ENCODE measurements around the gene FFAR3. TPM values are rescaled to one million over a fixed set of nuclear protein-coding genes. Genes with fewer than 3 reads are reported as not detected.
"Not testable (repeated sequence)": the region's sequence is repeated elsewhere in the genome, so short reads cannot be mapped to it uniquely, and the experiment has no call there.

Gene FFAR3
- total RNA-seq, 2 donors from 2014 or later: 1.7 to 2.3 TPM

DNA sequence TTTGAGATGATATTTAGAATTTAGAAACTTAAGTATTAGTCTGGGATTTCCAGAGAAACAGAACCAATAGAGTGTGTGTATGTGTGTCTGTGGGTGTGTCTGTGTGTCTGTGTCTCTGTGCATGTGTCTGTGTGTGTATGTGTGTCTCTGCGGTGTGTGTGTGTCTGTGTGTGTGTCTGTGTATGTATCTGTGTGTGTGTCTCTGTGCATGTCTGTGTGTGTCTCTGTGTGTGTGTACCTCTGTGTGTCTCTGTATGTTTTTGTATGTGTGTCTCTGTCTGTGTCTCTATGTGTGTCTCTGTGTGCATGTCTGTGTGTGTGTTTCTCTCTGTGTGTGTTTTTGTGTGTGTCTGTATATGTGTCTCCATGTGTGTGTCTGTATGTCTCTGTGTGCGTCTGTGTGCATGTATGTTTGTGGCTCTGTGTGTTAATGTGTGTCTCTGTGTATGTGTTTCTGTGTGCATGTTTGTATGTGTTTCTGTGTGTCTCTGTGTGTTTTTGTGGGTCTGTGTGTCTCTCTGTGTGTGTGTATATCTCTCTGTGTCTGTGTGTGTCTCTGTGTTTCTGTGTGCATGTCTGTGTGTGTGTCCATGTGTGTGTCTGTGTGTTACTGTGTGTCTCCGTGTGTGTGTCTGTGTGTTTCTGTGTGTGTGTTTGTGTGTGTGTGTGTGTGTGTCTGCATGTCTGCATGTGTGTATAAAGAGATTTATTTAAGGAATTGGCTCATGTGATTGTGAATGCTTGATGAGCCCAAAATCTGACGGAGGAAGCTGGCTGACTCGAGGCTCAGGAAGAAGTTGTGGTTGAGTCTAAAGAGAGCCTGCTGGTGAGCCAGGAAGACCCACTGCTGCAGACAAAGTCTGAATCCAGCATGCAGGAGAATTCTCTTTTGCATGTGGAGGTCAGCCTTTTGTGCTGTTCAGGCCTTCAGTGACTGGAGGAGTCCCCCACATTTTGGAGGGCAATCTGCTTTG is 34.8 kb downstream of the FFAR3 start:
- H3K4me1 Mint-ChIP-seq: no peaks in the 10 kb centered on the region
- H3K27me3 Mint-ChIP-seq: no peaks in the 10 kb centered on the region
- no peaks in the 10 kb centered on the region for H3K36me3 Mint-ChIP-seq (ENCODE audit: low read depth)
- H3K27ac Mint-ChIP-seq: no peak overlapping the region
- no peak overlapping the region for H3K4me3 Mint-ChIP-seq
- no peaks in the 10 kb centered on the region for H3K9me3 Mint-ChIP-seq
- ATAC-seq (replicated peaks): no peak

DNA sequence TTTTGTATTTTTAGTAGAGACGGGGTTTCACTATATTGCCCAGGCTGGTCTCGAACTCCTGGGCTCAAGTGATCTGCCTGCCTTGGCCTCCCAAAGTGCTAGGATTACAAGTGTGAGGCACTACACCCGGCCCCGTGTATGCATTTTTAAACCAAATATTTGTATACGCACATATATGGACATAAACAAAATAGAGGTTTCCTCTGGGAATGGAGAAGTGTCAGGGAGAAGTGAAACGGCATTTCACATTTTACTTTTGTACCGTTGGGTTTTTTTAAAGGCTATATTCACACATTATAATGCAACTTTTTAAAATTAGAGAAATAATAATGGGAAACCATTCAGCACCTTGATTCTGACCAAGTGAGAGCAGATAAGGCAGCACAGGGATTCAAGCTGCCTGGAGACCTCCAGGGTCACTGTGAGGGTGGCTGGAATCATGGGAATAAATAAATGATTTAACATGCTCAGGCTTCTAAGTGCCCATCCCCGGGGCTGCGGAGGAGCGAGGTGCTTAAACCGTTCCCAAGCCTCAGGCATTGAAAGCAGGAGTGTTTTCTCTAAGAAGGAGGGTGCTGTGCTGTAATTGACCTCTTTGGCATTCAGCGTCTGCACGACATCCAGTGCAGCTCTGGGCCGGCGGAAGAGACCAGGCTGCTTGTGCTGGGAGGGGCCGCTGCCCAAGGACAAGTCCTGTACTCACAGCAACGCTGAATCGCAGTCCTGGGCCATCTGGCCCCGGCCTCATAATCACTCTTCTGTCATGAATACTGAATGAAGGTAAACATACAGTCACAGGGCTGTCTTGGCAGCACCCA is 37.3 kb downstream of the FFAR3 start:
- Mint-ChIP-seq H3K27ac (no peak overlapping the region), H3K36me3 (ENCODE audit: low read depth) (no peaks in the 10 kb centered on the region), H3K4me1 (no peaks in the 10 kb centered on the region), H3K9me3 (no peaks in the 10 kb centered on the region), H3K4me3 (no peak overlapping the region), H3K27me3 (no peaks in the 10 kb centered on the region)
- ATAC-seq (replicated peaks): no peak

DNA sequence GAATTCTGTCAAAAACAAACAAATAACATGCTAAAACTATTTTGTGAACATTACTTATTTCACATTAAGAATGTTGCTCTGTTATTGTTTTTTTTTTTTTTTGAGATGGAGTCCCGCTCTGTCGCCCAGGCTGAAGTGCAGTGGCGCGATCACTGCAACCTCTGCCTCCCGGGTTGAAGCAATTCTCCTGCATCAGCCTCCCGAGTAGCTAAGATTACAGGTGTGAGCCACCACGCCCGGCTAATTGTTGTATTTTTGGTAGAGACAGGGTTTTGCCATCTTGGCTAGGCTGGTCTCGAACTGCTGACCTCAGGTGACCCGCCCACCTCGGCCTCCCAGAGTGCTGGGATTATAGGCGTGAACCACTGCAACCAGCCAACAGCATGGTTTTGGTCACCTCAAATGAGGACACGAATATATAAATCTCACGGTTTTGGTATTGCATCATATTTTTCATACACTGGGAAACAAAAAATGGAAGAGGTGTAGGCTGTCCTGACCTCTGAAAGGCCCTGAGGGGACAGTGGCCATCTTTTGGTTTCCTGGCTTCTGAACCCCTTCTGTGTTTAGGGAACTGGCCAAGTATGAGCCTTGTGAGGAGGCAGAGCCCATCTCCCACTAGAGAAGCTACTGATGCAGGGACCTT is 38.1 kb downstream of the FFAR3 start:
- ATAC-seq (replicated peaks): no peak
- Mint-ChIP-seq H3K9me3 (no peaks in the 10 kb centered on the region), H3K4me3 (no peak overlapping the region), H3K4me1 (no peaks in the 10 kb centered on the region), H3K27ac (no peak overlapping the region), H3K36me3 (ENCODE audit: low read depth) (no peaks in the 10 kb centered on the region), H3K27me3 (no peaks in the 10 kb centered on the region)

DNA sequence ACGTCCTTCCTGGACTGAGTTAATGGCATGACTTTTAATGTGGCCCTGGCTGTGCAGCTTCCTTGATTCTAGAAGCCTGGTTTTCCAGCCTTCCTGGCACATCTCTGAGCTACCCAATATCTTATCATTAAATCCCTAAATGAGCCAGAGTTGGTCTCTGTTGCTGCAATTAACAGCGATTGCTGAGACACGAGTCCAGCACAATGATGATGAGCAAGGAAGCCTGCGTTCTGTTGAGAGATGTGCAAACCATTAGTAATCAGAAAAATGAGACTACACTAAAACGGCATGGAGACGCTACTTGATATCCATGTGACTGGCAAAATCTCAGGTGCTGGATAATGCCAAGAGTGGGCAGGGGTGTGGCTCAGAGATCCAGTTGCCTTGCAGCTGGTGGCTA is 38.8 kb downstream of the FFAR3 start:
- Mint-ChIP-seq H3K4me3 (no peak overlapping the region), H3K4me1 (no peaks in the 10 kb centered on the region), H3K27ac (no peak overlapping the region), H3K27me3 (no peaks in the 10 kb centered on the region), H3K36me3 (ENCODE audit: low read depth) (no peaks in the 10 kb centered on the region), H3K9me3 (no peaks in the 10 kb centered on the region)
- no peak for ATAC-seq (replicated peaks)

DNA sequence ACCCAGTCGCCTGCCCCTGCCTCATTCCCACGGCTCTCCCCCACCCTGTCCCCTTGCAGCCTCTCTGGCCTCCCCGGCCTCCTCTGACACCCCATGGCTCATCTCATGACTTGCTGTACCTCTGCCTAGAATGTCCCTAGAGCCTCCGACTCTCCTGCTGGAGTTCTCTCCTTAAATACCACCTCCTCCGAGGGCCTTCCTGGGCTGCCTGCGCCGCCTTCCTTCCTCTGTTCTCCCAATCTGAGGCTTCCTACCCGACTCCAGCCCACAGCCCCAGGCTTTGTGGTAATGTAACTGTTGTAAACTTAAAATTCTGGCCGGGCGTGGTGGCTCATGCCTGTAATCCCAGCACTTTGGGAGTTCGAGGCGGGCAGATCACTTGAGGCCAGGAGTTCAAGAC is 40.3 kb downstream of the FFAR3 start:
- Mint-ChIP-seq H3K36me3 (ENCODE audit: low read depth) (no peaks in the 10 kb centered on the region), H3K4me3 (no peak overlapping the region), H3K9me3 (no peaks in the 10 kb centered on the region), H3K27ac (no peak overlapping the region), H3K4me1 (no peaks in the 10 kb centered on the region), H3K27me3 (no peaks in the 10 kb centered on the region)
- ATAC-seq (replicated peaks): no peak

DNA sequence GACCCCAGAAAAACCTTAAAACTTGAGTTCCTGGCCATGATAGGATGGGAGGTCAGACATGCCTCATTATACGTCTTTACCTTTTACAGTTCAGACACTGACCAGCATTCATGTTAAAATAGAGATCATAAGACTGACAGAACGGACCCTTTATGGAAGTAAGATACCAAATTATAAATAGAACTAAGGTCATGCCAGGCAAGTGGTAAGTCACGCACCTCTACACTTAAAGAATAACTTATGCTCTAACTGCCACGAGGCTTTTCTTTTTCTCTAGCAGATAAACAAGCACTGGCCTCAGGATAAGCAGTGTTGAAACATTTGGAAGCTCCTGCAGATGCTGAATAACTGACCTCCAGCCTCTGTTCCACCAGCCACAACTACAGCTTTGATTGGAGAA is 41.0 kb downstream of the FFAR3 start:
- Mint-ChIP-seq H3K4me3 (no peak overlapping the region), H3K4me1 (no peaks in the 10 kb centered on the region)
- ATAC-seq (replicated peaks): no peak

DNA sequence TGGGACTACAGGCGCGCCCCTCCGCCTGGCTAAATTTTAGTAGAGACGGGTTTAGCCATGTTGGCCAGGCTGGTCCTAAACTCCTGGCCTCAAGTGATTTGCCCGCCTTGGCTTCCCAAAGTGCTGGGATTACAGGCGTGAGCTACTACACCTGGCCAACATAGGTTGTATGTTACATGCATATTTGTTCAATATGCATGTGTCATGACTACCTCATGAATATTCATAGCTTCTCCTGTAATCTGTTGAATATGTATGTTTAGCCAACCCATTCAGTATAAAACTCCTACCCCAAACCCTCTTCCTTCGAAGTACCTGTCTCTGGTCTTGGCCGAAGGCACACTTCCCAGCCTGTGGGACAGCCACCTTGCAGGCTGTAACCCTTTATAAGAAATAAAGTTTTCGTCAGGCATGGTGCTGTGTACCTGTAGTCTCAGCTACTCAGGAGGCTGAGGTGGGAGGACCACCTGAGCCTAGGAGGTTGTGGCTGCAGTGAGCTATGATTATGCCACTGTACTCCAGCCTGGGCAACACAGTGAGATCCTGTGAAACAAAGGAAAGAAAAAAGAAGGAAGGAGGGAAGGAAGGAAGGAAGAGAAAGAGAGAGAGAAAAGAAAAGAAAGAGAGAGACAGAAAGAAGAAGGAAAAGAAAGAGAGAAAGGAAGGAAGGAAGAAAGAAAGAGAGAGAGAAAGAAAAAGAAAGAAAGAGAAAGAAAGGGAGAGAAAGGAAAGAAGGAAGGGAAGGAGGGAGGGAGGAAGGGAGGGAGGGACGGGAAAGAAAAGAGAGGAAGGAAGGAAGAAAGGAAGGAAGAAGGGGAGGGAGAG is 41.9 kb downstream of the FFAR3 start:
- H3K4me1 Mint-ChIP-seq: peaks cover 4% of the 10 kb centered on the region
- H3K27ac Mint-ChIP-seq: peak overlapping the region; percentile 18
- H3K36me3 Mint-ChIP-seq (ENCODE audit: low read depth): no peaks in the 10 kb centered on the region
- H3K9me3 Mint-ChIP-seq: no peaks in the 10 kb centered on the region
- ATAC-seq (replicated peaks): no peak
- H3K4me3 Mint-ChIP-seq: no peak overlapping the region
- H3K27me3 Mint-ChIP-seq: no peaks in the 10 kb centered on the region

More for the DNA sequence above, 41.0 kb downstream of the FFAR3 start:
- H3K36me3 Mint-ChIP-seq (ENCODE audit: low read depth): no peaks in the 10 kb centered on the region
- no peak overlapping the region for H3K27ac Mint-ChIP-seq
- no peaks in the 10 kb centered on the region for H3K27me3 Mint-ChIP-seq
- H3K9me3 Mint-ChIP-seq: no peaks in the 10 kb centered on the region

DNA sequence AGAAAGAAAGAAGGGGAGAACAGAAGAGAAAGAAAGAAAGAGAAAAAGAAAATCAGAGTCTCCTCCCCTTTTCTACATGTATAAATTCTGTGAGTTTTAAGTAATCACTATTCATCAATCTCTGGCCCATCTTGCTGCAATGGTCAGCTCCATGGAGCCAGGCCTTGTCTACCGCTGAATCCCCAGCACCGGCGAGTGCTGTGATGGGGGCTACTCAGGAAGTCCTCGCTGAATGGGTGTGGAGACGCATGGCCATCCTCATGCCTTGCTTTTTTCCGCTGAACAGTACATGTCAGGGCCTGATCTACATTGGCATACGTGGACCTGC is 42.5 kb downstream of the FFAR3 start:
- Mint-ChIP-seq H3K4me1 (peaks cover 6% of the 10 kb centered on the region), H3K9me3 (no peaks in the 10 kb centered on the region), H3K4me3 (no peak overlapping the region), H3K27me3 (no peaks in the 10 kb centered on the region), H3K36me3 (ENCODE audit: low read depth) (no peaks in the 10 kb centered on the region), H3K27ac (no peak overlapping the region)
- ATAC-seq (replicated peaks): no peak

DNA sequence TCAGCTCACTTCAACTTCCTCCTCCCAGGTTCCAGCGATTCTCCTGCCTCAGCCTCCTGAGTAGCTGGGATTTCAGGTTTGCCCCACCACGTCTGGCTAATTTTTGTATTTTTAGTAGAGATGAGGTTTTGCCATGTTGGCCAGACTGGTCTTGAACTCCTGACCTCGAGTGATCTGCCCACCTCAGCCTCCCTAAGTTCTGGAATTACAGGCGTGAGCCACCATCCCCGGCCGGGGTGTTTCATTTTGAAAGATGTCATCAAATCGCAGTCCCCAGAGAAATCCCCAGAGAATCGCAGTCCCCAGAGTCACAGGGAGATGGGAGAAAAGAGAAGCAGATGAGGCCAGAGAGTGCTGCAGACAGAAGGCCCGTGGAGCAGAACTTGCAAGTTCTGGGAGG is 43.2 kb downstream of the FFAR3 start:
- H3K27ac Mint-ChIP-seq; H3K36me3 Mint-ChIP-seq (ENCODE audit: low read depth); H3K27me3 Mint-ChIP-seq; H3K9me3 Mint-ChIP-seq; H3K4me3 Mint-ChIP-seq; ATAC-seq (replicated peaks); H3K4me1 Mint-ChIP-seq: not testable (repeated sequence)

DNA sequence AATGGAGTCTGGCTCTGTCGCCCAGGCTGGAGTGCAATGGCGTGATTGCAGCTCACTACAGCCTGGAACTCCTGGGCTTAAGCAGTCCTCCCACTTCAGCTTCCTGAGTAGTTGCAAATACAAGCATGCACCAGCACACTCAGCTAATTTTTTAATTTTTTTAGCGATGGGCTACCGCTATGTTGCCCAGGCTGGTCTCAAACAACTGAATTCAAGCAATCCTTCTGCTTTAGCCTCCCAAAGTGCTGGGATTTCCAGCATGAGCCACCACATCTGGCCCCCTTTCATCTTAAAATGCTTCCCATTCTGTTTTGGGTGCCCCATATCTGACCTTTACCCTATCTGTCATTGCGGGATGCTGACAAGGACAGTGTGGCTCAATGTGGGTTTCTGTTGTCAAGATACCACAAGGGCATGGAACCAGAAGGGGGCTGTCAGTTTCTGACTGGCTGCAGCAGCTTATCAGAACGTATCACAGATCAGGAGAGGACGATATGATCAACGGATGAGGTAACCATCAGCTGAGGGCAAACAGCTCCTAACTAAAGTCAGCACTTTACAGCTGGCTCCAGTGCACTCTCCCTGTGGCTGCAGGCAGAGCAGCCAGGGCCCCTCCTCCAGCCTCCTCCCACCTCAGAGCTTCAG is 45.0 kb downstream of the FFAR3 start:
- H3K27me3 Mint-ChIP-seq: no peaks in the 10 kb centered on the region
- H3K9me3 Mint-ChIP-seq: no peaks in the 10 kb centered on the region
- peak overlapping the region; percentile 15 for H3K27ac Mint-ChIP-seq
- H3K4me1 Mint-ChIP-seq: peaks cover 6% of the 10 kb centered on the region
- peak; percentile 27 for ATAC-seq (replicated peaks)
- no peak overlapping the region for H3K4me3 Mint-ChIP-seq
- no peaks in the 10 kb centered on the region for H3K36me3 Mint-ChIP-seq (ENCODE audit: low read depth)

DNA sequence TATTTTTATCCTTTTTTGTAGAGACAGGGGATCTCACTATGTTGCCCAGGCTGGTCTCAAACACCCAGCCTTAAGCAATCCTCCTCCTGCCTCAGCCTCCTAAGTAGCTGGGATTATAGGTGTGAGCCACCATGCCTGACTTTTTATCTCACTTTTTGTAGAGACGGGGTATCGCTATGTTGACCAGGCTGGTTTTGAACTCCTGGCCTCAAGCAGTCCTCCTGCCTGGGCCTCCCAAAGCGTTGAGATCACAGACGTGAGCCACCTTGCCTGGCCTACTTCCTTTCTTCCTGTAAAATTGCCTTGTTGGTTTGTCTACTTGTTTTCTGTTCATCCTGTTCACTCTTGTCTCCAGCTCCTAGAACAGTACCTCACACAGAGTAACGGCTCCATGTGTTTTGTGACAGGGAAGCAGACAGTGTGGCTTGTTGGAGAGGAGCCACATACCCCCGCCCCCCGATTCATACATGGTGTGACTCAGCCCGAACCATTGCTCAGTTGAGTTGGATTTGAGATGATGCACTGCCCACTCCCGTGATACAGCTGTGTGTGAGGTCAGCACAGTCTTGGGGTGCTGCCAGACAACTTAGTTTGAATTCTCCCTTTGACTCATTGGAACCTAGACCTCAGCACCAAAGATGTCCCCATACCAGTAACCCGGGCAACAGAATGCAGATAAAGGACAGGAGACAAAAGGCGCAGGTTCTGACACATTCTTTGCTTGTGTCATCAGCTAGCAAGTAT is 46.8 kb downstream of the FFAR3 start:
- H3K4me3 Mint-ChIP-seq: peak overlapping the region; percentile 41
- peak overlapping the region; percentile 88 for H3K27ac Mint-ChIP-seq
- H3K9me3 Mint-ChIP-seq: no peaks in the 10 kb centered on the region
- peak; percentile 96 for ATAC-seq (replicated peaks)
- no peaks in the 10 kb centered on the region for H3K36me3 Mint-ChIP-seq (ENCODE audit: low read depth)
- H3K27me3 Mint-ChIP-seq: no peaks in the 10 kb centered on the region
- H3K4me1 Mint-ChIP-seq: peaks cover 6% of the 10 kb centered on the region

DNA sequence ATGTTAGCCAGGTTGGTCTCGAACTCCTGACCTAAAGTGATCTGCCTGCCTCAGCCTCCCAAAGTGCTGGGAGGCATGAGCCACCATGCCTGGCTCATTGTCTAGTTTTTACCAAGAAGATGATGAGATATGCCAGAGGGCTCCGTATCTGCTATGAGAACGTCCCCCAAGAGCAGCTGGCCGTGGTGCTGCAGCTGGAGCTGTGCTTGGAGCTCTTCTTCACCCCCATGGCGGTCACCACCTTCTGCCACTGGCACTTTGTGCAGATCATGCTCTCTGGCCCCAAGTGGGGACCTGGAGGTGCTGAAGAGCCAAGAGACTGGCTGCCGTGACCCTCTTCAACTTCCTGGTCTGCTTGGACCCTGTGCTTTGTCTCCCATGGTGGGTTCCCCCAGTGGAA is 49.4 kb downstream of the FFAR3 start:
- H3K9me3 Mint-ChIP-seq: no peaks in the 10 kb centered on the region
- no peak for ATAC-seq (replicated peaks)
- H3K4me1 Mint-ChIP-seq: peaks cover 6% of the 10 kb centered on the region
- no peaks in the 10 kb centered on the region for H3K36me3 Mint-ChIP-seq (ENCODE audit: low read depth)
- H3K27me3 Mint-ChIP-seq: no peaks in the 10 kb centered on the region
- H3K4me3 Mint-ChIP-seq: no peak overlapping the region
- no peak overlapping the region for H3K27ac Mint-ChIP-seq
